ENCODE results near the gene RBM23.
"Not testable (repeated sequence)": the region's sequence is repeated elsewhere in the genome, so short reads cannot be mapped to it uniquely, and the experiment has no call there.

Gene RBM23

GRCh38 chr14:22915886-22916521 is 2.9 kb downstream of the RBM23 start:
- DNase-seq: no peak

- not testable (repeated sequence) for DNase-seq
These were observed 4.1 kb downstream of the RBM23 start for GRCh38 chr14:22914836-22915235.

- DNase-seq: no peak
These were observed 8.0 kb downstream of the RBM23 start for GRCh38 chr14:22910916-22911315.

DNA sequence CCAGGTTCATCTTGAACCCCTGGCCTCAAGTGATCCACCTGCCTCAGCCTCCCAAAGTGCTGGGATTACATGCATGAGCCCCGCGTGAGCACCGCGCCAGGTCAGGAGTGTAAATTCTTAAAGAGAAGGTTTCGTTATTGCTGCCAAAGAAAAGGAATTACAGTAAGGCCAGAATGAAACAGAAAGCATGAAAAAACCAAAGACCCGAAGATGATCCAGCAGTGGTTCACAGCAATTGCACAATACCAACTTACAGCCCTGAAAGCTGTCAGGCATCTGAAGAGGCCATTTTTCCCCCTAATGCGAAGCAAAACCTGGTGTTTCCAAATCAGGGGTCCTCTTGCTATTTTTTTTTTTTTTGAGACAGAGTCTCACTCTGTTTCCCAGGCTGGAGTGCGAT is 10.3 kb downstream of the RBM23 start:
- no peak for DNase-seq

GRCh38 chr14:22907429-22907828 is 11.5 kb downstream of the RBM23 start:
- no peak for DNase-seq

DNA sequence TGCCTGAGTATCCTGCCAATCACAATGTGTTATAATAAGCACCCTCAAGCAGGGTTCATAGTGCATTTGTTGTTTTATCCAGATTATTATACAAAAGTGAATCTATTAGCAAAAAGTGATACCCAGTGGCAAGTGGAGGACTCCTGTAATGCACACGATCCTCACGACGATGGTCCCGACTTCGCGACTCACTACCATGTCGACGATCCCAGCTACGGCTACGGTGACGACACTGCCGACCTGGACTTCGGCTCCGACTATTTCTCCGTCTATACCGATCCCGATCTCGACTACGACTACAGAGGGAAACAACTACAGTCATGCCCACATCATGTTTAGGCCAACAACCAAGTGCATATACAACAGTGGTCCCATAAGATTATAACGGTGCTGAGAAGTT is 12.9 kb downstream of the RBM23 start:
- DNase-seq: no peak

DNA sequence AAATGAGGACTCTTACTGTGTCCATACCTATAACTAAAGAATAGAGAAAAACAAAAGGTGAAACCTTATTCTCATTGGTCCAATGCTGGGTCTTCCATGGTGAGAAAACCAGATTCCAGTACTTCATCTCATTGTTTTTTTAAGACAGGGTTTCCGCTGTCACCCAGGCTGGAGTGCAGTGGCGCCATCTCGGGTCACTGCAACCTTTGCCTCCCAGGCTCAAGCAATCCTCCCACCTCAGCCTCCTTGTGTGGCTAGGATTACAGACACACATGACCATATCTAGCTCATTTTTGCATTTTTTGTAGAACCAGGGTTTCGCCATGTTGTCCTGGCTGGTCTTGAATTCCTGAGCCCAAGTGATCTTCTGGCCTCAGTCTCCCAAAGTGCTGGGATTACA is 13.3 kb downstream of the RBM23 start:
- no peak for DNase-seq

- no peak for DNase-seq
These were observed 15.2 kb downstream of the RBM23 start for GRCh38 chr14:22903742-22904087.

DNA sequence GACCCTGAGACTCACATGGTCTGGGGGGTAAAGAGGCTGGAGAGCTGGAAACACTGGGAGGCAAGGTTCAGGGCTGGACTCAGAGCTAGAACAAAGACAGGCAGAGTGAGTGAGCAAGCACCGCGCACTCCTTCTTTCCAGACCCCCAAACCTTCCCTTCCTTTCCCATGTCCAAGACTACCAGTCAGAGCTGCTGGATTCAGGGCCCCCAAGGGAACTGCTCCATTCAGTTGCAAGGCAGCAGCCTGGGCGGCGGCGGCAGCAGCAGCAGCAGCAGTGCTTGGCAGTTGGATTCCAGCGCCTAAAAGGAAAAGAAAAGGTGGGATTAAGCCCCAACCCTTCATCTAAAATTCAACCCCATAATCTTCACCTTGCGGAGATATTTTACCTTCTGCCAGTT is 17.1 kb downstream of the RBM23 start:
- no peak for DNase-seq

DNA sequence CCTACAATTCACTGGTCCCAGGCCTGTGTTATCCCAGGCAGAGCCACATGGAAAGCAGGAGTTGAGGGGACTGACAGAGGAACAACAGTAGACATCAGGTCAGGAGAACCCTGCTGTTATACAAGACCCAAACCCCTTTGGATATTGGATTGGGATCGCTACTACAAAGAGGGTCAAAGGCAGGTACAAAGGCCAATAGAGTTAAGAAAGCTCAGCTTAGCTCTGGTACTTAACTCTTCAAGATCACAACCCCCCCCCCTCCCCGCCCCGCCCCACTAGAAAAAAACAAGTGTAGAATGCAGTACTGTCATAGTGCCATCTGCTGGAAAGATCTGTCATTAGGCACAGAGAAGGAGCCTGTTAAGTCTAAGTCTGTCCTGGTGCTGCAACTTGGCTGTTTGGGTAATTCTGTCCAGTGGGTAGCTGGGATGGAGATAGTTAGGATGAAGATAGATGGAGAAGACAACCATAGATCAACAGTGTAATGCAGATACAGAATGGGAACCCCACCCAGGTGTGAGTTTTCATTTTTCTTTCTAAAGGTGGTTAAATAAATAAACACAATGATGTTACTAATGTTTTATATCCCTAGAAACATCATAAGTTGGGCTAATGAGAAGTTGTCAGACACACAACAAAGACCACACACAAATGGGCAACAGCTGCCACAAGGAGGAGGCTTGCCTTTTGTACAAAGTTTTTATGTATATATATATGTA is 18.7 kb downstream of the RBM23 start:
- peak; percentile 43 for DNase-seq

- DNase-seq: no peak
These were observed 20.5 kb downstream of the RBM23 start for GRCh38 chr14:22898302-22899090.

DNA sequence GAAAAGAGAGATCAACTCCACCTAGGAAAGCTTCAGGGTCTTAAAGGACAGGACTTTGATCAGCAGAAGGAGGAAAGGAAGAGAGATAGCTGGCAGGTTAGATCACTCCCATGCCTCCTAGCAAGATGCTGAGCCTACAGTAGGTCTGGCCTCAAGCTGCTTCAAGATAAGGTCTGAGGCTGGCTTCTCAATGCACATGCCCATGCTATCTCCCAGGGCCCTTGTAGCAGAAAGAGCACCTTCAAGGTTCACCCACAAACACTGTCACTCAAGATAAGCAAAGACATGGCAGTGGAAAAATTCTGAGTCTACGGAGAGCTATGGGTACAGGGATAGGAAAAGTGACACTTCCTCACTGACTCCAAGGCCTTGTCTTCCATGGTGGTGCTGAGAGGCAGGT is 21.6 kb downstream of the RBM23 start:
- no peak for DNase-seq

DNA sequence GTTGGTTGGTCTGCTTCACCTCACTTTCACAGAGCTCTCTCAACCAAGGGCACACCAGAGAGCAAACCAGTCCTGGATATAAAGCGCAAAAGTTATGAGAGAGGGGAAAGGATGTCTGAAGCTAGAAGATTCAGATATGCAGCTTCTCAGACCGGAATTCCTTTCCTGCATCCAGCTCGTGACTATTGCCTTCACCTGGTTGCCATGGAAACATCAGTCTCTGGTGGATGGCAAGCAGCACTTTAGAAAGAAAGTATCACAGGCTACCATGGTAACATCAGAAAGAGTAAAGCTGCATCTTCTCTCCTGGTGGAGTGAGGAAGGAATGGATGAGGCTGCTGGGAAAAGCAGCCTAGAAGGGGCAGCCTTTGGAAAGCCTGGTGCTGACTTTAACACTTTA is 22.2 kb downstream of the RBM23 start:
- peak; percentile 31 for DNase-seq

- peak; percentile 9 for DNase-seq
These were observed 22.6 kb downstream of the RBM23 start for GRCh38 chr14:22896356-22896755.

DNA sequence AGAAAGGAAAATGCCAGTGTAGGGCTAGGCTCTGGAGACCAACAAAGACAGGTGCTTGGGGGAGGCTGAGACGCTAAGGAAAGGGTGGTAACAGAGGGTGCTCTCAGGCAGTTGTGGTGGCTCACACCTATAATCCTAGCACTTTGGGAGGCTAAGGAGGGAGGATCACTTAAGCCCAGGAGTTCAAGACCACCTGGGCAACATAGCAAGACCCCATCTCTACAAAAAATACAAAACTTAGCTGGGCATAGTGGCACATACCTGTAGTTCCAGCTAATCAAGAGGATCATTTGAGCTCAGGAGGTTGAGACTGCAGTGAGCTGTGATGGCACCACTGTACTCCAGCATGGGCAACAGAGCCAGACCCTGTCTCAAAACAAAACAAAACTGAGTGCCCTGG is 23.5 kb downstream of the RBM23 start:
- DNase-seq: no peak

DNA sequence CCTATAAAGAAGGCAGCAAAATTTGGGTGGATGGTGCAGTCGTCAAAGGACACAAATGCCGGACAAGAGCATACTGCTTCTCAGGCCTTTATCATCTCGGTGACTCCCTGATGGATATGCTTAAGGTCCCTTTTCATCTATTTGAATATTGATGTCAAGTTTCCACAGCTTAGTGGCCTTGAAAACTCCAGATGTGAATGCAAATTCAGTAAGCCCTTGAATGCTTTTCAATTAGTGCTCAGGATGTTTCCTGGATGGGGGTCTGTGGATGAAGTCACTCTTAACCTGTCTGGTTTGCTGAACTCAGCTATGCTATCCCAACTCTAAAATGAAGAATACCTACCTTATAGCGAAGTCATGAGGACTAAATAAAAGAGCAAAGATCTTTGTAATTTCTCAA is 25.2 kb downstream of the RBM23 start:
- DNase-seq: no peak

- no peak for DNase-seq
These were observed 26.5 kb downstream of the RBM23 start for GRCh38 chr14:22892488-22892887.

DNA sequence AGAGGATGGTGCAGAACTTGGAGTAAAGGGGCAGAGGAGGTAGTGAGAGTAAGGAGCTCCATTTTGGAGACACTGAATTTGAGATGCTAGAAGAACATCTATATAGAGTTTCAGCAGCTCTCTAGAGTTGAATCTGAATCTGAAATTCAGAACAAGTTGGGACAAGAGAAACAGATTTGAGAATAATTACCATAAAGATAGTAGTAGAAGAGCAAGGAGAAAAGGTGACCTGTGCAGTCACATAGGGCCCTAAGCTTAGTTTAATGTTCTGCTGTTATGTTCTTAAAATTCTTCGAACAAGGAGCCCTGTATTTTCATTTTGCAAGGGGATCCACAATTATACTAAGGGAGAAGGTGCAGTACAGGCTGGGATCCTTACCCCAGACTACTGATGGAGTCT is 28.5 kb downstream of the RBM23 start:
- DNase-seq: no peak

DNA sequence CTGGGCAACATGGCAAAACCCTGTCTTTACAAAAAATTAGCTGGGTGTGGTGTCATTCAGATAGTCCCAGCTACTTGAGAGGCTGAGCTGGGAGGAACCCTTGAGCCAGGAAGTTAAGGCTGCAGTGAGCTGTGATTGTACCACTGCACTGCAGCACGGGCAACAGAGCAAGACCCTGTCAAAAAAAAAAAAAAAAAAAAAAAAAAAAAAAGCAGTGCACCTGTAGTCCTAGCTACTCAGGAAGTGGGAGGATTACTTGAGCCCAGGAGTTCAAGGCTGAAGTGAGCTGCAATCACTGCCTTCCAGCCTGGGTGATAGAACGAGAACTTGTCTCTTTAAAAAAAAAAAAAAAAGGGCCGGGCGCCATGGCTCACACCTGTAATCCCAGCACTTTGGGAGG is 30.3 kb downstream of the RBM23 start:
- no peak for DNase-seq

DNA sequence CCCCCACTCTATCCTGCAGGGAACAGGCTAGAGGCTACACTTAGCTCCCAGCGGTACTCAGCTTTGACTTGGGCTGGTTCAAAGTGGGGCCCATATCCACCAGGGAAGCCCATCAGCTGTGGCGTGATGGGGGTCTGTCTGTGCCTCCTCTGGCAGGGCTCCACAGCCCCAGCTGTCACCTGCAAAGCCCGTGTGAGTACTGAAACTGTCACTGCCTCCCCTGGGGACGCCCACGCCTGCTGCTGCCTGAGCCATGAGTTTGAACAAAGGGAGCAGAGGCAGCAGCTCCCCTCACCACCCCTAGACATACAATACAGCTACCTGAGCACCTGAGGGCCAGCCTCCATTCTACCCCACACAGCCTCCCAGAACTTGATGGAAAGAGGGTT is 31.0 kb downstream of the RBM23 start:
- no peak for DNase-seq

DNA sequence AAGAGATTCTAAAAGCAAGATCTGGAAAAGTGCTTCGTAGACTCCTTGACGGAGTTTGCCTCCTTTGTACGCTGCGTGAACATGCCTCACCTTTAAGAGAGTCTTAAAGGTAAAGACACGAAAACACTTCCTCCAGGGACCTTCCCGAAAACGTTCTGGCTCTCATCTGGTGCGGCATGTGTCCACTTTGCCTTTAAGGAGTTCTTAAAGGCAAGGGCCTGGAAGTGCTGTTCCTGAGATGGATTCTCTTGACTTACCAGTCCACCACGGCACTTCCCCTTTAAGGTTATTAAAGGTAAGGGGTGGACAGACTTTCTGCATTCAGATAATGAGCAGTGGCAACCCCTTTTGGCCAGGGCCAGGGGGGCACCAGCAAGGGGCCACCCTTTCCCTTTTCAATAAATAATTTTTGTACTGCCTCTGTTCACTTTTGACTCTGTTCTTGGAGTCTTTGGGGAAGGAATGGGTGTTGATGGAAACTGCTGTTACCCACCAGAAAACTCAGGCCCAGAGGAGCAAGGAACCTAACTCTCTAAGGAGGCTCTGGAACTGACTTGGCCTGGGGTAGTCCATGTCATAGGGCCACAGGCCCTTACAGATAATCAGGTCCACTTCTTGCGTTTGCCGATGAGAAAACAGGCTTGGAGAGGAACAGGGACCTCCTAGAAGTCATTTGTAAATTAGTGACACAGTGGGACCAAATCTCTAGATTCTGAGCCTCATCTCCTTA is 31.5 kb downstream of the RBM23 start:
- peak; percentile 99 for DNase-seq

- peak; percentile 83 for DNase-seq
These were observed 32.3 kb downstream of the RBM23 start for GRCh38 chr14:22886500-22887259.

DNA sequence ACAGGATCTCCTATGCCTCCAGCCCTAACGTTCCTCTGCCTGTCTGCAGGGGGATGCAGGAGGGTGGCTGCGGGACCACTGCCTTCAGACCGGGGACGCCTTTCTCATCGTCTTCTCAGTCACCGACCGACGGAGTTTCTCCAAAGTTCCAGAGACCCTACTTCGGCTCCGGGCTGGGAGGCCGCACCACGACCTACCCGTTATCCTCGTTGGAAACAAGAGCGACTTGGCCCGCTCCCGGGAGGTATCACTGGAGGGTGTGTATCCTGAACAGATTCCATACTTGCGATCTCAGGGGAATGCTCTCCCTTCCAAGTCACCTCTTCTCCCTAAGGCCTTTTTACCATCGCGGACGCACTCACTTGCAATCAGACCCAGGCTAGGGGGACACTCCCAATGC is 33.0 kb downstream of the RBM23 start:
- DNase-seq: no peak

Measured in NCI-H1105 treated with DMSO at 0.1 percent for 48 hours (cell line).